ENCODE measurements around the gene DRD4.

- TF ChIP-seq POLR2A (IDR thresholded peaks at IDR 0.05; ENCODE audit: extremely low read depth, insufficient read length) (no peak), CTCF (IDR thresholded peaks at IDR 0.05; ENCODE audit: low read depth, low read length) (no peak)
Observed at GRCh38 chr11:587546-587945, 49.5 kb upstream of the DRD4 start.

All from NB4 (cell line).